Activated T-cell treated with anti-CD3 and anti-CD28 coated beads for 48 hours (primary cell): ENCODE measurements around the gene BLOC1S1.
A peak's percentile ranks its signal among the peaks of the same experiment; 100 is the strongest.

Experiments
- DNase-seq: peaks from one replicate; pipeline ENCODE4 v3.0.0-alpha.2; 2020; ENCODE audit warnings: low read depth

The BLOC1S1 gene

DNA sequence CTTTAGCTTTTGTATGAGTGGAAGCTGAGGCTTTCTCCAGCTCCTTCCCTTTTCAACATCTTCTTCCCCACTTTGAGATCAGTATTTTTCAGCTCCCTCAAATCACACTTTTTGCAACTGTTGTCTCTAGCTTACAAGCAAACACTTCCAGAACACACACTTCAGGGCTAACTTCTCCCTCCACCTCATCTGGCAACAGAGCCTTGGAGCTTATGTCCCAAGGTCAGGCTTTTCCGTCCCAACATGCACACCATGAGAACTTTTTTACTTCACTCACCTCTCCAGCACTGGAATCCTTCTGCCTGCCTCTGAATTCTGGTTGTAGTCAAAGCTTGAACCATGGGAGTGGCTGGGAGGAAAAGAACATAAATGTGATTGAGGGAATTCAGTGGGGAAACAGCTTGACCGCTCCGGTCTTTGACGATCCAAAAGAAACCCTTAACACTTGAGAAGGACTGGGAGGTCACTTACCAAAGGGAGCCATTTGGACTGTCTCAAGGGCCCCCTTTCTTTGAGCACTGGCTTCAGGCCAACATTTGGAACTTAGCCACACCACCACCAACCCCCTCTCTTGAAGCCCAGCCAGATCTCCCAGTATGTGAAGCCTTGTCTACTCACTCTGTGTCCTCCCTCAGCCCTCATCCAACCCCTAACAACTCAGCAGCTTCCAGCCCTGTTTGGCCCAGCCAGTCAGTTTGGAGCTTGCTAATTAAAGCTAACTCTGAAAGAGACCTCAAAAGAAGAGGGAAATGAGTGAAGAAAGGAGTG, 3.9 kb upstream of the BLOC1S1 start:
- no peak for DNase-seq

DNA sequence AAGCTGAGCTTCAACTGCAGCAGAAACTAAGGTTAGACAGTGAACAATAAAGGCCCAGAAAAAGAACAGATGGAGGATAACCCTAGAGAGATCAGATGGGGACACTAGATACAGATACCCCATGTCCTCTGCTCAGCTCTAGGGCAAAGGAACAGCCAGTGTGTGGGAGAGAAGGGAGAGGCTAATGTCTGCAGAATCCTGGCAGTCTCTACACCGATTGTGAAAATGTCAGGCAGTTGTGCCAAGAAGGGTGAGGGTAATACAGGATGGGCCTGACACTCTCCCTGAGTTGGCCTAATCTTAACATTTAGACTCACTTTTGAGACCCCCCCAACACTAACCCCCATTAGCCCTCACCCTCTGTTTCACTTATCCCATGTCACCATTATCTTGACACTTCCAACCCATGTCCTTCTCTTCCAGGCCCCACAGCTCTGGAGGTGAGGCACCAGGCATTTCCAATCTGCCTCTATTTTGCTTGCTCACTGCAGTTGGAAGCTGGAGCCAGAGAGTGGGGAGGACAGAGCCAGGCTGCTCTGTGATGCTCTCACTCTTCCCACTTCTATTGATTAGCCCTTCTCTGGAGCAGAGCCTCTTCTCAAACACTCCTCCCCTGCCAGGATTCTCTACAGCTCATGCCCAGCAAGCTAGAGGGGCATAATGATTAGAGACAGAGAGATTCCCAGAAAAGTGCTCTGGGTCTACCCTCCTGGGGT, 3.0 kb upstream of the BLOC1S1 start:
- no peak for DNase-seq

DNA sequence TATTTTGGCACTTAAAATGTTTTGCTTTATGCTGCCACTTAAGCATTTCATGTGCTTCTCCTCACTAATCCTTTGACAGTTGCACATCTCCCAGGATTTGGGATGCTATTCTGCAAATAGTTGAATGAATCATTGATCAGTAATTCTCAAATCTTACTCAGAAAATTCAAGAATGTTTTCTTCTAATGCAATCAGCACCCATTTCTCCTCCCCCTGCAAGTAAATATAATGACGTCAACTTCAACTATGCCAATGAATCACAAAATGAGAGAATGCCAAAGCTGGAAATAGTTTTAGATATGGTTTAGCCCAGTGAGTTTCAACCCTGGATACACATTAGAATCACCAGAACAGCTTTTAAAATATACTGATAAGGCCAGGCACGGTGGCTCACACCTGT, 2.1 kb upstream of the BLOC1S1 start:
- no peak for DNase-seq

DNA sequence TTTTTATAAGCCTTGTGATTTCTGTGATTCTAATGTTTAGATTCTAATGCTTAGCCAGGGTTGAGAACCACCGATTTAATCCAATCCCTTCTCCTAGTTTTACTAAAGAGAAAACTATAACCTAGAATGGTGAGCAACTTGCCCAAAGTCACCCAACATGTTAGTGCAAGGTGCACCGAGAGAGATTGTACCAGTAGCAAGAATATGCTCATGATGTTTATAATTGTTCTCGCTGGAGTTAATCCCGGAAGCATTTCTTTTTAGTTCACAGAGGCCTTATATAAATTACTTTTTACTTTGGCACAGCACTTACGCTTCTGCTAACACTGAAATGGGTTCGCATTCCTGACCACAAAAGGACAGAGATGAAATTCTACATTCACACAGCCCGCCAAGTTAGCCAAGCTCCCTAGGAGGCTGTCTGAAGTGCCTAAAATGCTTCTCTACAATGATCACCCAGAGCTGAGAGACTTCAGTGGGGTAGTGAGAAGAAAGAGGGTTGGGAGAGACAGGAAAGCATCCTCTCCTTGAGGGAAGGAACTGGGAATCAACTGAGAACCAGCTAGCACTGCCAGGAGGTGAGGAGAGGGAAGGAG, 579 bp upstream of the BLOC1S1 start:
- no peak for DNase-seq

DNA sequence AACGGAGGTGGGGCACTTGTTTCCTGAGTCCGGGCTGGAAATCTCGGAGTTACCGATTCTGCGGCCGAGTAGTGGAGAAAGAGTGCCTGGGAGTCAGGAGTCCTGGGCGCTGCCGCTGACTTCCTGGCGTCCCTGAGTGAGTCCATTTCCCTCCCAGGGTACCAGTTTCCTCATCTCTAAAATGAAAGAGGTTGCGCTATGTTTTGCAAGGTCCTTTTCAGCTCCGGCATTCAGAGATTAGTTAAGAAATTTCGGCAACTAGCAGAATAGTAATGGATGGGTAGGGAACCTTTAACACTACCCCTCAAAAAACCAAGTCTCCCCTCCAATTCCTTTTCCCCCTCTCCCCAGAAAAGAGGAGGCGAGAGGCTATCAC, 724 bp downstream of the BLOC1S1 start:
- DNase-seq, result no peak

DNA sequence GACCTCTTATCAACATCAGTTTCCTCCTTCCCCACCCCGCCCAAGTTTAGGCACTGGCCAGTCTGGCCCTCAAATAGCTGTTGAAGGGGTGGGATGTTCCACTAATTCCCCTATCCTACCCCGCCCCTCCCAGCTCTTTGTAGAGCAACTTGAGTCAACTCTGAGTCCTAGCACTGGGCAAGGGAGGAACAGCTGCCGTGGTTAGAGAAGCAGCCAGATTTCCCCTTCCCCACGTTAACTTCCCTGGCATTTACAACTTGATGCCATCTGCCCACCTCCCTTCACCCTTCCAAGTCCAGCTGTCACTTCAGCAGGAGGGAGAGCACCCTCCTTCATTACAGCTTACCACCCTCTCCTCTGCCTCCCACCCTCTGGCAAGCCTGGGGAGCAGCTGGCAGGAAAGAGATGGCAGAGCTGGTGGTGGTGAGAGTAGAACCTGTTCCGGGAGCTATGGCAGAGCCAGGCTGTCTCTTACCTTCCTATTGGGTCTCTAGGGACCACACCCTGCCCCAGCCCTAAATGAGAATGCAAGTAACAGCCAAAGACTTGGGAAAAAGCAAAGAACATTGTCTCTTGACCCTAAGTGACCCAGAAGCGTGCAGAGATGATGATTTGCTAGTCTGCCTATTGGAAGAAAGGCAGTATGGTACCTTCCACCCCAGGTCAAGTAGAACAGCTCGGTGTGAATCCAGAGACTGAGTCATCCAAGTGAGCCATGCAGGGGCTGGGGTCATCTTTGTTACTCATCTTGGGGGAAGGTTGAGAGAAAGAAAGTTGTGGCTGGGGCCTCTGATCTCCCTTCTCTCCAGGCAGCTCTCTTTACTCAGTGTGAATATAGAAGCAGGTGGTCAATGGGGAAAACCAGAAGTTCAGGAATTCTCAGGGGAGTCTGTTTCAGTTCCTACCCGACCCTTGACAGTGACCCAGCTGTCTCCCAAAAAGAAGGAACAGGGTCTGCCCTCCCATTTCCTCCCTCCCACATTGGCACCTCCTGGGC, 1.5 kb downstream of the BLOC1S1 start:
- DNase-seq, result no peak

DNA sequence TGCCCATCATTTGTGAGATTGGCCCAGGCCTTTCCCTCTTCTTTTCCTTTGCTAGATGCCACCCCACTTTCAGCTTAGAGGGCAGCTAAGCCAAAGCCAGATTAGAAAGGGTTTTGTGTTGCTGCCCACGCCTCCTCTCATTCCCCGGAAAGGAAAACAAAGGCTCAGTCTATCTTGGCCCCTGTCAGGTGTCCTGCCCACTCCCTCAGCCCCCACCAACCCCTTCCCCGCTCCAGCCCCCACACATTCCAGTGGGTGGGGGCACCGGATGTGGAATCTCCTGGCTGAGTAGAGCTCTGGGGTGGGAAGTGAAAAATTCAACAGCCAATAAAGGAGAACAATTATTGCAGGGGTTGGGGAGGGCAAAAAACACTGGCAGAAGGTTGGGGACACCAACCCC, 2.2 kb downstream of the BLOC1S1 start:
- no peak for DNase-seq

DNA sequence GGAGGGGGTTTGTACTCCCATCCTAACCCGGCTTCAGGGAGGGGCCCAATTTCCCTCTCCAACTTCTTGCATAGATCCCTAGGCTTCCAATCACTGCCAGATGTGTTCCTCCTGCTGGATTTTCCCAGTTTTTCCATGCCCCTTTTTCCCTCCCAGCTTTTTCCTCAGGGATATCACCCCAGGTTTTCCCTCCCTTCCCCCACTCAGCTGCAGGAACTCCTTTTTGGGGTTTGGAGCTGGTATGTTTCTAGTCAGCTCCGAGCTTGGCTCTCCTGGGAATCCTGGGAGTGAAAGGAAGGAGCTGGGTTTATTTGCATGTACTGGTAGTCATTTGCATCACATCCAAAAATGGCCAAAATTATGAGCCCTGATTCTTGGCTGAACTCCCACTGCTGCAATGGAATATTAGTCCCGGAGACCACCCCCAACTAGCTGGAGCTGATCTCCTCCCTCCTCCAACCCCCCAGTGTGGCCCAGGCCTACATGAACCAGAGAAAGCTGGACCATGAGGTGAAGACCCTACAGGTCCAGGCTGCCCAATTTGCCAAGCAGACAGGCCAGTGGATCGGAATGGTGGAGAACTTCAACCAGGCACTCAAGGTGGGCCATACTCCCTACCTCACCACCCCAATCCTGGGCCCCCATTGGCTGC, 2.9 kb downstream of the BLOC1S1 start:
- DNase-seq, result no peak

DNA sequence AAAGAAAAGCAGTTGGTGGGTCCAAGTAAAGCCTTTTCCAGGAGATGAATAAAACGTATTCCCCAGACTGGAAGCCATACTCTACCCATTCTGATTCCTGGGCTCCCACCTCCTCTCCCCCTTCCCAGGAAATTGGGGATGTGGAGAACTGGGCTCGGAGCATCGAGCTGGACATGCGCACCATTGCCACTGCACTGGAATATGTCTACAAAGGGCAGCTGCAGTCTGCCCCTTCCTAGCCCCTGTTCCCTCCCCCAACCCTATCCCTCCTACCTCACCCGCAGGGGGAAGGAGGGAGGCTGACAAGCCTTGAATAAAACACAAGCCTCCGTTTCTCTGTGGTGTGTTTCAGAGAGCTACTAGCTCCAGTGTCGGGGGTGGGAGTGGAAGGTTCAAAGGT, 3.5 kb downstream of the BLOC1S1 start:
- DNase-seq, result no peak

DNA sequence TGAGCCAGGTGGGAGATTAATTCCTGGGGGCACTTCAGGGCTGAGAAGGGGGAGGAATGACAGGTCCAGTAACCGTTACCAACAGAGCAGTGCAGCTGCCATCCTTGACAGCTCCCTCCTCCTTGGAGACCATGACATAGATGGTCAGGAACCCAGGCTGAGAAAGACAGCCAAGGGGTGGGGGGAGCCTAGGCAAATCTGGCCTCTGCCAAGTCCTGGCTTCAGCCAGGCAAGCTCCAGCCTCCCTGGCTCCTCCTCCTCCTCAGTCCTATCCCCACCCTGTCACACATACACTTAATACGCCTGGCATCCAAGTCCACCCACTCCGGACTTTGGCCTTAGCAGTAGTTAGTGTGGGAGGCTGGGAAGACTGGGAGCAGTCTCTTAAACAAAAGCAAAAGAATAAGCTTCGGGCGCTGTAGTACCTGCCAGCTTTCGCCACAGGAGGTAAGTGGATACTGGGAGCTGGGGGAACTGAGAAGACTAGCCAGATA, 4.3 kb downstream of the BLOC1S1 start, which contains the start of gene RDH5:
Gene RDH5, plus strand, starts transcription at position 323 of the 494 bp plus-strand sequence. CDS start 792 bp downstream, outside the sequence.
- no peak for DNase-seq

DNA sequence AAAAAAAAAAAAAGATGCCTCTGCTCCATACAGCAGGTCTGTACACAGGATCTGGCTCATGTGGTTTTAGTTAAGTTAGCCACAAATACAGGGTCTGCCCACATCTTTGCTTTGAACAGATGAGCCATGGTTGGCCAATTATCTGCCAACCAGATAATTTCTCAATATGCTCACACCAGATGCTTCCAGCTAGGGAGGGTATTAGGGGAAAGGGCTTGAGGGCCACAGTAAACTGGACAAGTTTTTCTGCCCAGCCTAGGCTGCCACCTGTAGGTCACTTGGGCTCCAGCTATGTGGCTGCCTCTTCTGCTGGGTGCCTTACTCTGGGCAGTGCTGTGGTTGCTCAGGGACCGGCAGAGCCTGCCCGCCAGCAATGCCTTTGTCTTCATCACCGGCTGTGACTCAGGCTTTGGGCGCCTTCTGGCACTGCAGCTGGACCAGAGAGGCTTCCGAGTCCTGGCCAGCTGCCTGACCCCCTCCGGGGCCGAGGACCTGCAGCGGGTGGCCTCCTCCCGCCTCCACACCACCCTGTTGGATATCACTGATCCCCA, 5.1 kb downstream of the BLOC1S1 start:
- DNase-seq, result no peak

DNA sequence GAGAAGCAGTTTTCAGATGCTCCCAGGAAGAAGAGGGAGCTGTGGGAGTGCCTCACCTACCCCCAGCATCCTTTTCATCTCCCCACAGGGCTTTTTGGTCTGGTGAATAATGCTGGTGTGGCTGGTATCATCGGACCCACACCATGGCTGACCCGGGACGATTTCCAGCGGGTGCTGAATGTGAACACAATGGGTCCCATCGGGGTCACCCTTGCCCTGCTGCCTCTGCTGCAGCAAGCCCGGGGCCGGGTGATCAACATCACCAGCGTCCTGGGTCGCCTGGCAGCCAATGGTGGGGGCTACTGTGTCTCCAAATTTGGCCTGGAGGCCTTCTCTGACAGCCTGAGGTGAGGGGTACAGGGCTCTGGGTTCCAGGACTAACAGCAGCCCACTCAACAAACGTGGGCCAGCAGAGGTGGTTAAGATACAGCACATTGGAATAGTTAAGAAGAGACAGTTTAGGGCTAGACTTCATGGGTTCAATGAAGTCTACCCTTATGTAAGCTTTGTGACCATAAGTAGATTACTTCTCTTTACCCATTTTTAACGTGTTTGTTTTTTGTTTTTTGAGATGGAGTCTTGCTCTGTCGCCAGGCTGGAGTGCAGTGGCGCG, 5.9 kb downstream of the BLOC1S1 start:
- no peak for DNase-seq

DNA sequence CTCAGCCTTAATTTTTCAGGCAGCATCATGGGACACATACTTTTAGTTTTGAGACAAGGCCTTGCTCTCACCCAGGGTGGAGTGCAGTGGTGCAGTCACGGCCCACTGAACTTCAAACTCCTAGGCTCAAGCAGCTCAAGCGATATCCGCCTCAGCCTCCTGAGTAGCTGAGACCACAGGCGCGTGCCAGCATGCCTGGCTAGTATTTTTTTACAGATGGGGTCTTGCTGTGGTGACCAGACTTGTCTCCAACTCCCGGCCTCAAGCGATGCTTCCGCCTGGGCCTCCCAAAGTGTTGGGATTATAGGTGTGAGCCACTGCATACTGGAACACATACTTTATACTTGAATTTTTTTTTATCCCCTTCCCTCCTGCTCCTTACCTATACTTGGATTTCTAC, 7.1 kb downstream of the BLOC1S1 start:
- no peak for DNase-seq

DNA sequence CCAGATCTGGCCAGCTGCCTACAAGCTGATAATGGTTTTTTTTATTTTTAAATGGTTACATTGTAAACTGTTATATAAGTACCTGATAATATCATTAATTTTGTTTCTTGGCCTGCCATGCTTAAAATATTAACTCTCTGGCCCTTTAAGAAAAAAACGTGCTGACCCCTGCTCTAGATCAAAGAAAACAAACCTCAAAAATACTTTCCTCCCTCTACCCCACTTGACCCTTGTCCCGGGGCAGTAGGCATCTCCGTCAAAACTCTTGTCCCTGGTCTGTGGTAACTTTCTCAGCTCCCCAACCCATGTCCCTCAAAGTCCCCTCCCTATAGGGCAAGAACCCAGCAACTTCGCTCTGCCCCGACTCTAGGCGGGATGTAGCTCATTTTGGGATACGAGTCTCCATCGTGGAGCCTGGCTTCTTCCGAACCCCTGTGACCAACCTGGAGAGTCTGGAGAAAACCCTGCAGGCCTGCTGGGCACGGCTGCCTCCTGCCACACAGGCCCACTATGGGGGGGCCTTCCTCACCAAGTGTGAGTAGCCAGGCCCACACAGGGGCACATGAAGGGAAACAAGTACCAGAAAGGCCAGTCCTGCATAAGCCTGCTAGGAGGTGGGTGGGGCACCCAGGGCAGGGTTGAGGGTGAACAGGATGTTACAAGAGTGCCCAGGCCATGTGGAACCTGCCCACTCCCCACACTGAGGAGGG, 7.8 kb downstream of the BLOC1S1 start:
- no peak for DNase-seq

DNA sequence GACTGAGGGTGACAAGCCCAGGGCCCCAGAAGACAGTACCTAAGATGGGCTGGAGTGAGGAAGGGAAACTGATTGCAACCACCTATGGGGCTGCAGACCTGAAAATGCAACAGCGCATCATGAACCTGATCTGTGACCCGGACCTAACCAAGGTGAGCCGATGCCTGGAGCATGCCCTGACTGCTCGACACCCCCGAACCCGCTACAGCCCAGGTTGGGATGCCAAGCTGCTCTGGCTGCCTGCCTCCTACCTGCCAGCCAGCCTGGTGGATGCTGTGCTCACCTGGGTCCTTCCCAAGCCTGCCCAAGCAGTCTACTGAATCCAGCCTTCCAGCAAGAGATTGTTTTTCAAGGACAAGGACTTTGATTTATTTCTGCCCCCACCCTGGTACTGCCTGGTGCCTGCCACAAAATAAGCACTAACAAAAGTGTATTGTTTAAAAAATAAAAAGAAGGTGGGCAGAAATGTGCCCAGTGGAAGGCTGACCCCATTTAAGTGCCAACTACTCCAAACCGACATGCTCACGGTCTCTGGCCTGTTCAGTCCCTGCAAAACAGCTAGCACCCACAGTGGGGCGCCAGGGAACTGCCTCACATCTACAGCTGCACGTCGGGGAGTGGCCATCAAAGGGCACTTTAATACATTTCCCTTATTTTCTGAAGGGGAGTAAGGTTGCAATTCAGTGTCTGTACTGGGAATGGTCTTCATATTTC, 8.5 kb downstream of the BLOC1S1 start:
- peak; percentile 61 for DNase-seq

DNA sequence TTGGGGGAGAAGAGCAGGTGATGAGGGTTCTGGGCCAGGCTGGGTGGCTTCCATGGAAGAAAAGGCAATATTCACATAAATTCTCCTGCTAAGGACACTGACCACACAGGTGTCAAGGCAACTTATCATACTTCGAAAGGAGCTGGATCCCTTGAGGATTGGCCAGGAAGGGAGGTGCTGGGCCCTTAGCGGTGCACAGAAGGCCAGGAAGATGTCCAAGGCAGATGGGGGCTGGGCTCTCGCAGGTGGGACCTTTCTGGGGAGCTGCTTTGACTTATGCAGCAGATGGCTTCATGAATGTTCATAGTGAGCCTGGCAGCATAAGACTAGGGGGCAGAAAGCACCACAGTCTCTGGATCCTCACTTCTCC, 9.1 kb downstream of the BLOC1S1 start:
- DNase-seq, result no peak

DNA sequence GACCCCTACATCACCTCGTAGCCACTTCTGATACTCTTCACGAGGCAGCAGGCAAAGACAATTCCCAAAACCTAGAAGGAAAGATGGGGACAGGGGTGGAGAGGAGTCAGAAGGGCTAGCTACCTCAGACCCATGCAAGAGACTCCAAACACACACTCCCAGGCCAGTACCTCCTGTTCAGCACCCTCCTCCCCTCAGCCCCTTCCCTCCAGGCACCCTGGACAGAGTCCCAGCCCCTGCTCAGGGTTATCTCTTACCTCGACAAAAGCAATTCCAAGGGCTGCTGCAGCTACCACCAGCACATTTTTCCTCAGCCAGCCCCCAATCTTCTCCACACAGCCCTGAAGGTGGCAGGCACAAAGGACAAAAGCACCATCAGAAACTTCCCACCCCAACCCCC, 9.7 kb downstream of the BLOC1S1 start:
- DNase-seq, result no peak

DNA sequence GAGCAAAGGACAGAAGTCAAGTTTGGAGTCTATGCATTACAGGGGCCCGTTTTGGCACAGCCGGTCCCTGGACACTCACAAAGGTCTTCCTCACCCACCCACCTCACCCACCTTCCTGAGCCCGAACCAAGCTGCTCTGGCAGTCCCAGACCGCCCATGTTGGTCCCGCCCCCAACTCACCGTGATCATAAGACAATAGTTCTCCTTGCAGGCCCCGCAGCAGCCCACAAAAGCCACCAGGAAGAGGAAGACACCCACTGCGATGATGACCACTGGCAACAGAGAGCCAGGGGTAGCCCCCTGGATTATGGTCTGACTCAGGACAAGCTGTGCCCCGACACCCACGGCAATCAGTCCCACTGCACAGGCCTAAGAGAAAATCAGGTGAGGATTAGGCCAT, 11.1 kb downstream of the BLOC1S1 start:
- DNase-seq, result no peak

DNA sequence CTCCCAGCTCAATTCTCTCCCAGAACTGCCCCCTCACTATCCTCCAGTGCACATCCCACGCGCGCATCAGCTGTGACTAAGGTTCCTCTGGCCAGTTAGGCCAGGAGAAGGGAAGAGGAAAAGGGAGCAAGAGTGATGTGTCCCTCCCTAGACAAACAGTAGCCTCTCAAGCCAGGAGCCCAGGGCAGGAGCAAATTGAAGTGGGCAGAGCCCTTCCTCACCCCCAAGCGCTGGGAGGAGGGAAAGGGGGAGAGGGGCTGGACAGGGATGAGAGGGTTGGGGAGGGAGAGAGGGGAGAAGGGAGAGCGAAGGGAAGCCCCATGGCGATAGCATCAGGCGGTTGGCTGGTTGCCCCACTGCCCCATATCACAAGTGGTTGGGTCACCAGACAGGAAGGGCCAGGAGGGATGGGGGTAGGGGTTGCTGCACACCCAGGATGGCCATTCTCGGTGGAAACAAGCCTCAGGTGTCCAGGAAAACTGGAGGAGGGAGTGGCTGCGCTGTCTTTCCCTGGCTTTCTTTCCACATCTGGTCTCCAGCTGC, 11.9 kb downstream of the BLOC1S1 start:
- DNase-seq, result no peak
